GM18508 (cell line): ENCODE data around the gene CST3.
"Not testable (repeated sequence)": the region's sequence is repeated elsewhere in the genome, so short reads cannot be mapped to it uniquely, and the experiment has no call there.

ENCODE experiments used
- ATAC-seq: cut with Tn5 transposase; IDR thresholded peaks from one replicate; pipeline ENCODE4 v1.9.1; 2021; ENCODE audit warnings: moderate number of reproducible peaks; ENCODE audit not compliant: insufficient read depth, unreplicated experiment

The CST3 gene

DNA sequence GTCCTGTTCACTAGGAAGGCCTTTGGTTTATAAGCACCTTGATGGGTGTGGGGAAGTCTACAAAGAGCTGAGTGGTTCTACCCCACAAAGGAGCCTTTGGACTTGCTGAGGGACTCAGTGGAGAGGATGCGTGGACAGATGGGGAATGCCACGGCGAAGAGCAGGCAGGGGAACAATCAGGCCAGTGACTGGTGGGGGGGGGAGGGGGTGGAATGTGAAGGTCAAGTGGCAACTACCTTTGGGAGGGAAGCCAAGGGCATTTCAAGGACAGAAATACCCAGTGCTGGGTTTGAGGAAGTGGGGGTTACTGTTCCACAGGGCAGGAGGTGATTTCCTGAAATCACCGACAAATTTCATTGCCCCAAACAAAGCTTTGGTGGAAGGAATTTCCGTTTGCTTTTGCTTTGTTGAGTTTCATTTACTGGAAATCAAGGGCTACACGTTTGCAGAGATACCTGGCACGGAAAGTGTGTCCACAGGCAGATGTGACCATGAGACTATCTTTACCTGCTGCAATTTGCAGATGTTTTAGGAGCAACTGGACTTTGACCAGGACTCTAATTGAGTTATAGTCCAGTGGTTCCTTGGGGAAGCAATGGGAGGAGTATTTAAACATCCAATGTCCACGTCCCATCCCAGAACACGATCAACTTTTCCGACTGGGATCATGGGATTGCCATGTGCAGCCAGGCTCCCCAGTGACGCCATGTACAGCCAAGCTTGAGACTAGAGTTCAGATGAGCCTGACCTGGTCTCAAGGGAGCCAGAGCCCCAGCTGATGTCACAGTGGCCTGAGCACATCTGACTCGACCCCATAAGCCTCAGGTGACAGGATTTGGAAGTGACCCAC is 8.0 kb downstream of the CST3 start:
- no peak for ATAC-seq

DNA sequence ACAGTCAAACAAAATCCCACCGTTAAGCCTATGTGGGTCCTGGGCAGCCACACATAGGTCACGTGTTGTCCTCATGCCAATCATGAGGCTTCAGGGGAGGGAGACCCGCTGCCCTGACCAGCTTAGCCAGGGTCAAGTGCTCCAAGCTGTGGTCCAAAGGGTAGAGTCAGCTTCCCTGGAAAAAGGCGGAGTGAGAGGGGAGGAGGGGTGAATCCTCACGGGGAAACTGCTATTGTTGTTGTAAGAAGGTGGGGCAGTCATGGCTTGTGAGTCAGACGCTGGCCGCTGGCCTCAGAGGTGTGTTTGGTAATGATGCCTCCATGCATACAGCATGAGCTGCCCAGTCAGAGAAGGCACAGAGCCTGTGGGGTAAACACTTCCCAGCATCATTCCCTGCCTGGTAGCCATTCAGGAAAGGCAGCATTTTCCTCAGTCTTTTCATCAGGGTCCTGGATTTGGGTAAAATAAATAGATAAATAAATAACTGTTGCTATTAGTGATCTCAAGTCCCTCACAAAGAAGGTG is 8.7 kb downstream of the CST3 start:
- no peak for ATAC-seq

DNA sequence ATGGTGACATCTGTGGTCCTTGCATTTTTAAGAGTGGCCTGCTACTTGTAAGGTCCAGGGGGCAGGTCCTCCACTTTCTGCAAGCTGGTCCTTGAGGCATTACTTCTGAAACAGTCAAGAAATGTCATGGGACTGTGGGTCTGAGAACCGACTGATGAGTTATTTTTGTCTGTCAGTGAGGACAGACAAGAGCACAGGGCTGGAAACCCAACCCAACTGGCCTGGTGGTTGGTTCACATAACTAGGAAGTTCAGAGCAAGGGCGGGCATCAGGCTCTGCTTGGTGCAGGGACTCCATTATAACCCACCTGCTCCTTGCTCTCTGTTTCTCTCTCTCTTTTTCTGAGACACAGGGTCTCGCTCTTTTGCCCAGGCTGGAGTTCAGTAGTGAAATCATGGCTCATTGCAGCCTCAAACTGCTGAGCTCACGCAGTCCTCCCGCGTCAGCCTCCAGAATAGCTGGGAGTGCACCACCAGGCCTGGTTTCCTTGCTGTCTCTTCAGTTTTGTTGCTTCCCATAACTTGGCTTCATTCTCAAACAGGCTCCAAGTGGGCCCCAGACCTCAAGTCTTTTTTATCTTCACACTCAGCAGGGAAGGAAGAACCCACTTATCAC is 9.2 kb downstream of the CST3 start:
- no peak for ATAC-seq

DNA sequence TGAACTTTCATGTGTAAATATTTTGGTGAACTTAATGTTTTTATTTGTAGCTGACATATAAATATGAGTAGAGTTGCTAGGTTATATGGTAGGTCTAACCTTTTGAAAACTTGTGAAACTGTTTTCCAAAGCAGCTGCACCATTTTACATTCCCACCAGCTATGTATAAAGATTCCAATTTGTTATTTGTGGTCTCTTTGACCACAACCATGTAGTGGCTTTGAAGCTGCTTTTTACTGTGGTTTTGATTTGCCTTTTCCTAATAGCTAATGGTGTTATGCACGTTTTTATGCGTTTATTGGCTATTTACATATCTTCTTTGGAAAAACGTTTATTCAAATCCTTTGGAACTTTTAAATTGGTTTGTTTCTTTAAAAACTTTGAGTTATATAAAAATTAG is 10.3 kb downstream of the CST3 start:
- ATAC-seq = no peak

DNA sequence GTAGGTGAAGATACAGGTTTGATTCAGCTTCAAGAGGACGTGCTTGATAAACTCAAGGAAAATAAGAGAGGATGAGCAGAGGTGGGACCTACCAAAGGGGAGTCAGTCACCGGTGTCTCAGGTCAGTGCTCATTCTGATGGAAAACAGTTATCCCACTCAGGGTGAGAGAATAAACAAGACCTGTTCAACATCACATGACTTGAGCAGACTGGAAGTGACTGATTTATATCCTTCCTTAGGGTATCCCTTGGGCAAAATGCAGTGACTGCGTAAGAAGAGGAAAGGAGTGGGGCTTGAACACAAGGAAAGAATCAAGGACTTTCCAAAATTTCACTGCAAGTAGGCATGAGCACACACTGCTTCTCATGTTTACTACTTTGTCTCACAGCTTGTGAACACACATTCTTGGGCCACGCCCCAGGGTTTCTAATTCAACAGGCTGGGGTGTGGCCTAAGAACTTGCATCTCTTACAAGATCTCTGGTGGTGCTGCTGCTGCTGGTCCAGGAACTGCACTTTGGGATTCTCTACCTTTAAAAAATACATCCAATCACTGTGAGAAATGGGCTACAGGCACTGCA is 11.6 kb downstream of the CST3 start:
- ATAC-seq = no peak

DNA sequence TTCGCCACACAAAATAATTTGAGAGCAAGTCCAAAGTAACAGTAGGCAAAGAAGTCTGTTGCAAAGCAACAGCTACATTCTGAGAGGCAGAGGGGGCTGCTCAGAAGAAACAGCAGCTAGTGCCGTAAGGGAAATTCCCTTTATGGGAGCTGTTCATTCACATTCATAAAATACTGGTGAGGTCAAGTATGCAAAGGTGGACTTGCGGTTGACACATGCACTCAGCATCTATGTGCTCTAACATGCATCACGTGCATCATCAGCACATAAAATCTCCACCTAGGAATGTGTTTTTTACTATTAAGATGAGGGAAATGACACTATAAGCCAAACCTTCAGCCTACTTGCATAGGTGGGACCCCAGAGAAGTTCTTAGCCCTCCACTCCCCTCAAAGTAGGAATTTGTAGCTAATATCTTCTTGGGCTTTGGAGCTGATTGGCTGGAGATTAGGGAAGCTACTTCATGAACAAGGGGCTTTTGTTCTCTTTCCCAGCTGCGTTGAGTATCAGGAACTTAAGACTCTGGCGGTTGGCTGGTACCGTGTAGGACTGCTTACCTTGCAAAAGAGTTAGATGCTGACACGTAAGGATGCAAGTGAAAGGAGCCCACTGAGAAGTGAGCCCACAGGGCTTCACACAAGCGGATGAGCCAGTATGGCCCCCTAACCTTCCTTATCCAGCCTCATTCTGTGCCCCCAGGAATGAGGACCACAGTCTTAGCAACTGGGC is 12.4 kb downstream of the CST3 start:
- no peak for ATAC-seq

DNA sequence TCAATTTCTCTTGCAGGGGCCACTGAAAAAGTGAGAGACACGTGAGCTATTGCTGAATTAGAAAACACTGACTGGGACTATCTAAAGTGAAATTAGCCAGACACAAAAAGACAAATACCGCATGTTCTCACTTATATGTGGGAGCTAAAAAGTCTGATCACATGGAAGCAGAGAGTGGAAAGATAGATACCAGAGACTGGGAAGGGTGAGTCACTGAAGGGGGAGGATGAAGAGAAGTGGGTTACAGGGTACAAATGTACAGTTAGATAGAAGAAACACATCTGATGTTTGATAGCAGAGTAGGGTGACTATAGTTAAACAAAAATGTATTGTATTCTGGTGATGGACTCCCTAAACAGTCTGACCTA is 13.4 kb downstream of the CST3 start:
- no peak for ATAC-seq

DNA sequence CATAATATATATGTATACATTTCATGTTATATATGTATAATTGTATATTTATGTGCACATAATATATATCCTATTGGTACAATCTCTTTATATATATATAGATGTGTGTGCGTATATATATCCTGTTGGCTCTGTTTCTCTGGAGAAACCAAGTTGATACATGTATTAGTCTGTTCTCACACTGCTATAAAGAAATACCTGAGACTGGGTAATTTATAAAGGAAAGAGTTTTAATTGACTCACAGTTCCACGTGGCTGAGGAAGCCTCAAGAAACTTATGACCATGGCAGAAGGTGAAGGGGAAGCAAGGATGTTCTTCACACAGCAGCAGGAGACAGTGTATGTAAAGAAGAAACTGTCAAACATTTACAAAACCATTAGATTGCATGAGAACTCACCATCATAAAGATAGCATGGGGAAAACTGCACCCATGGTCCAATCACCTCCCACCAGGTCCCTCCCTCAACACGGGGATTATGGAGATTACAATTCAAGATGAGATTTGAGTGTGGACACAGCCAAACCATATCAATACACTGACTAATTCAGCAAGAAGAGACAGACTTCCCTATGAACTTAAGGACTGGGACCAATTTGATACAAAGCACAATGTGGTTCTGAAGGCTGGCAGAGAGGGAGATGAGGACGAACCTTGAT is 14.0 kb downstream of the CST3 start:
- ATAC-seq = no peak

DNA sequence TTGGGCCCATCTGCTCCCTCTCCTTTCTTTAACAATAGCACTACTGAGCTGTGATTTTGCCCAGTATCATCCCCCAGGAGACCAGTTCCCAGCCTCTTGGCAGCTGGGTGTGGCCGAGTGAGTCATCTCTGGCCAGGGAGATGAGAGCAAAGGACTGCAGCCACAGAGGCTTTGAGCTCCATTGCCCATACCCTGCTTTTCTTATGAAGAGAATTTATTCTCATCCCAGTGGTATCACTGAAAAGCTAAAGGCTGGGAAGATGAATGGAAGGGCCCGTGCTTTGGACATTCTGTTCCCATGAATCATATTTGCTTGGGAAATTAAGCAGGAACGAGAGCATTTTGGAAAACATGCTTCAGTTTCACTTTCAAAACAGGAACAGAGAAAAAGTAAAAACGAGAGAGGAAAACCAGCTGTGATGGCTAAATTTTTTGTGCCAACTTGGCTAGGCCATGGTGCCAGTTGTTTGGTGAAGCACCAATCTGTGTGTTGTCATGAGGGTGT is 14.9 kb downstream of the CST3 start:
- peak; percentile 48 for ATAC-seq

DNA sequence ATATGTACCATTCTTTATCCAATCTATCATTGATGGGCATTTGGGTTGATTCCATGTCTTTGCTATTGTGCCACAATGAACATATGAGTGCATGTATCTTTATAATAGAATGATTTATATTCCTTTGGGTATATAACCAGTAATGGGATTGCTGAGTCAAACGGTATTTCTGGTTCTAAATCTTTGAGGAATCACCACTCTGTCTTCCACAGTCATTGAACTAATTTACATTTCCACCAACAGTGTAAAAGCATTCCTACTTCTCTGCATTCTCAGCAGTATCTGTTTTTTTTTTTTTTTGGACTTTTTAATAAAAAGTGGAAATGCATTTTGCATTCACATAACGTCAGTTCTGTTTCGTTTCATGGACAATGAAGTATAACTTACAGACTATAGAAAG is 15.4 kb downstream of the CST3 start:
- not testable (repeated sequence) for ATAC-seq

DNA sequence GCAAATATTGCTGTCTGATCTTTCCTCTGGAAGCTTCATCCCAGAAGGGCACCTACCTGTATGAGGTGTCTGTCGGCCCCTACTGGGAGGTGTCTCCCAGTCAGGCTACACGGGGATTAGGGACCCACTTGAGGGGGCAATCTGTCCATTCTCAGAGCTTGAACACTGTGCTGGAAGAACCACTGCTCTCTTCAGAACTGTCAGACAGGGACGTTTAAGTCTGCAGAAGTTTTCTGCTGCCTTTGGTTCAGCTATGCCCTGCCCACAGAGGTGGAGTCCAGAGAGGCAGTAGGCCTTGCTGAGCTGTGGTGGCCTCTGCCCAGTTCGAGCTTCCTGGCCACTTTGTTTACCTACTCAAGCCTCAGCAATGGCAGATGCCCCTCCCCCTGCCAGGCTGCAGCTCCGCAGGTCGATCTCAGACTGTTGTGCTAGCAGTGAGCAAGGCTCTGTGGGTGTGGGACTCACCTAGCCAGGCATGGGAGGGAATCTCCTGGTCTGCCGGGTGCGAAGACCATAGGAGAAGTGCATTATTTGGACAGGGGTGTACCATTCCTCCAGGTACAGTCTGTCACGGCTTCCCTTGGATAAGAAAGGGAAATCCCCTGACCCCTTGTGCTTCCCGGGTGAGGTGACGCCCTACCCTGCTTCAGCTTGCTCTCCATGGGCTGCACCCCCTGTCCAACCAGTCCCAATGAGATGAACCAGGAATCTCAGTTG is 16.9 kb downstream of the CST3 start:
- ATAC-seq = not testable (repeated sequence)

DNA sequence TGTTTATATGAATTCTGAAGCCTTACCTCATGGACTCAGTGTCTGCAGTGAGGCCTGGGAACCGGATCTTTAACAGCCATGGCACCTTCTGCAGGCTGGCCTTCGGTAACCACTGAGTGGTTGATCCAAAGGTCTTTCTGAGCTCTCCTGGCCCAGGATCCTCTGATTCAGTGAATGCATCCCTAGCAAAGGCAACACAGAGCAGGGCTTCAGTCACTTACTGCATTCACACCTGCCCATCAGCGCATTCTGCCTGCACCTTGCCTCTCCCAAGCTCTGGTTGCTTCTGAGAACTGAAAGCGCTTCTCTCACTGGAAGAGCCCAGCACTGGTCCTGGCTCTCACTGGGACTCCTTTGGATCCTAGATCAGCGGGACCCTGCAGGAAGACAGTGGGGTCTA is 23.6 kb downstream of the CST3 start:
- ATAC-seq = no peak

DNA sequence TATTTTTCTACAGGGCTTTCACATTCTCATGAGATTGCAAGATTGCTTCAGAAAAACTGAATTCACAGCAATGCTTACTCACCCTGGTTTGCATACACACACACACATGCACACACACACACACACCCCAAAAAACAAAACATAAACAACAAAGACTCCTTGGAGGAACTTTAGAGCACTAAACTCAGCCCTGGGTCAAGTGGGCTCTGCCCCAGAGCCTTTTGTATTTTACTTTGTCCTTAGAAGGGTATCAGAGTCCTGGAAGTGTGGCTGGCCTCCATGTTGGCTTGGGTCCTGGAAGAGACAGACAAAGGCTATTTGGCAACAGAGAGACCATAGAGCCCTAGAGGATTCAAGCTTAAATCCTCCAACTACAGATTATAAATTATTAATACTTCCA is 24.1 kb downstream of the CST3 start:
- ATAC-seq = no peak

DNA sequence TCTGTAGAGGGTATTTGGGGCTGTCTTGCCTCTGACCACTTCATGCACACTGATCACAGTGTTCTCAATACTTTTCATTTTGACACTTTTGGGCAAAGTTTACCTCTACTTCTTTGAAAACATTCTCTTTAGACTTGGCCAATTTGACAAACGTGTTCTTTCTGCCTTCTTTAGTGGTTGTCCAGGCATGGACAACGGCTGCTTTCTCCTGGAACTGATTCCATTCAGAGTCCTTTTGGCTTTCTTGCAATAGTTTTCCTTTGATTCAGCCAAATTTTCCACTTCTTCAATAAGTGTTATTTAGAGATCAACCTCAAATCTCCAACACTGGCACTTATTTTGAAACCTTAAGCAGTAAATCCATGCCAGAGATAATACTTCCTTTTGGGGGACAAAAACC is 25.4 kb downstream of the CST3 start:
- no peak for ATAC-seq

DNA sequence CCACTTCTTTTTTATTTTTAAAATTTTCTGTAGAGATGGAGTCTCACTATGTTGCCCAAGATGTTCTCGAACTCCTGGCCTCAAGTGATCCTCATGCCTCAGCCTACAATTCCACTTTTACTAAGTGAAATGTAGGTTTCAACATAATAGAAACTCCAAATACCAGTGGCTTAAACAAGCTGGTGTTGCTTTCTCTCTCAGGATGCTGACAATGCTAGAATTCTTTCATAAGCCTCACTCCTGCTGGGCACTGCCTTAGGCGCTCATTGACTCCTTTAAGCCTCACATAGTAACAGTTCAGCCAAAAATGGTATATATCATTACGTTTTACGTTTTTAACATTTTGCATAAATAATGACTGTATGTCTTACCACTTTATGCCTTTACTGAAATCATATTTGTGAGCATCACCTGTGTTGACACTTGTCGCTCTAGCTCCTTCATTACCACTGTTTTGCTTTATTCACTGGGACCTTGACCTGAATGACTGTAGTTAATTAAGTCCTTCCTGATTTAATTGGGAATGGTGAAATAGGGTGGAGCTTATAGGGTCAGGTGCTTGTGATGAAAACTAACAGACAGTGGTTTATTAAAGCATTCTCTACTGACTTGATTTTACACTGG is 28.2 kb downstream of the CST3 start:
- no peak for ATAC-seq

DNA sequence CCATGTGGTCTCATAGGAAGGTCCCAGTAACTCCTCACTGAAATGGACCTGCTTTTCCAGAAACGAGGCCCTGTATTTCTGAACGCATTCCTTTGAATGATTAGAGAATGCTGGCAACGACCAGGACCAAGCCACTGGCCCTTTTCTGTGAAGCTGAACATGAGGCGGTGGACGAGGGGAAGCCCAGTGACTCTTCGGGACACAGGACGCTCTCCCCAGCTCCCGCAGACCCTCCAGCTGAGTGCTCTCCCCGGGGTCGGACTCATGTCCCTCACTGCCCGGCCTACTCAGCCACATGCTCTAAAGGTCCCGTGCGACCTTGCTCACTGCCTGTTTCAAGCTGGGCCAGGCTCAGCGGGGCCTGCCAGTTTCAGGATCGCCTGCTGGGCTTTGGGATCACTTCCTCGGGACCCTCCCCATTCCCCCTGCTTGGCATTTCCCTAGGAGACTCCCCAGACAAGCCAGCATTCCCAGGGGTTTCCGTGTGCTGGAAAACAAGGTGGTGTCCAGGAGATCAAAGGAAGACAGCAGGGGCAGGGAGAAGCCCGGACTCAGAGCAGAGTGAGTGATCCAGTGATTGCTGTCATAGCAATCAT is 29.4 kb downstream of the CST3 start:
- no peak for ATAC-seq

DNA sequence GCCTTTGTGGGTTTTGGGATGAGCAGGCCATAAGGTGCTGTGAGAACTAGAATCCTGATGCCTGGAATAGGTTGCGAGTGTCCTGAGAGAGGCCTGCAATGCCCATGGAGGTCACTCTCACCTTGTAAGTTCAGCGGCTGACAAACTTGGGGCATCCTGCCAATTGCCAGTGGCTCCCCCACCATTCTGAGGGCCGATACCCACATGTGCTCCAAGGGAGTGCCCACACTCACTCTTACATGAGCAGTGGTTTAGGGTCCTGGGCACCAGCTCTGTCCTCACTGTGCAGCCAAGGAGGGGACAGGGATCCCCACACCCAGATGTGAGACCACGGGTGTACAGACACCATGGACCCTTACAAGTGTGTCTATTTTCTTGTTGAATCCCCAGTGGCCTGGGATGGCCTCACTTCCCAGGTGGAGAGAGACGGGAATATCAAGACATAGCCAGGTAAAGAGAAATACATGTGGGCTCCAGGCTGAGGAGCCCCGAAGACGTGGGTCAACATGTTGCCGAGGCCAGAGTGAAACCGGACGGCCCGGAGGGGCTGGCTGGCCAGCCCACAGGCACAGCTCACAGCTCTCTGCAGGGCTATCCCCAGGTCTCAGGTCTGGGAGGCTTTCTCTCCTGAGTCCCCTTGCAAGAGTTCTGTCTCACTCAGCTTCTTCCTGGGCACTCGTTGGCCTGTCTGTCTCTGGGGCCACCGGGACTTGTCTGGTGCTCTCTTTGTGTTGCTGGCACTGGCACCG is 30.1 kb downstream of the CST3 start:
- no peak for ATAC-seq

DNA sequence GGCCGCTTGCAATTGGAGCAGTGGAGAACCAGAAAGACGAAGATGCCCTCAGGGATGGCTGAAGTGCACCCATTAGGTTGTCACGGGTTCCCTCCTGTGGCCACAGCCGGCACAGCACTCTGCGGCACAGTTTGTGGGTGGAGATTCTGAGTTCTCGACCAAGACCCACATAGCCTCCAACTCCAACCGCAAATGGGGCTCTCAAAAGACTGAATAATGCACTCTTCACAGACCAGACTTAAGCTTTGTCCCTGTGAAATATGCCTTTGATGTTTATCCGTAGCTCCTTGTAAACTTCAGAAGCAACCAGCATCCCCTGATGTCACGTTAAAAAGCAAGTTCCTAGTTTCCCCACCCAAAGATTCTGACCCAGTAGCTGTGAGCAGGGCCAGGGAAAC is 31.1 kb downstream of the CST3 start:
- peak; percentile 80 for ATAC-seq
